ENCODE data around the gene NARF.

Gene NARF

GRCh38 chr17:82491533-82491932 is 33.0 kb downstream of the NARF start:
- H3K36me3 ChIP-seq (ENCODE audit: control insufficient read depth in 1 of 2, insufficient read depth in 2 of 2, low read length in 2 of 2), result peaks cover 8 to 13% of the 10 kb centered on the region in 2 experiments
- H4K12ac ChIP-seq (ENCODE audit: low read depth, low read length), result no peak overlapping the region
- no peak overlapping the region for H3K9ac ChIP-seq (ENCODE audit: low read length)
- DNase-seq, result no peak
- H2BK12ac ChIP-seq (ENCODE audit: low read length), result no peak overlapping the region
- H2BK120ac ChIP-seq (ENCODE audit: insufficient read depth, low read length, poor library complexity), result no peak overlapping the region
- H3K79me2 ChIP-seq (ENCODE audit: control insufficient read depth, insufficient read depth, low read length, poor library complexity), result no peaks in the 10 kb centered on the region
- no peaks in the 10 kb centered on the region for H3K27me3 ChIP-seq (ENCODE audit: insufficient read depth, low read length)
- no peak overlapping the region for H4K8ac ChIP-seq (ENCODE audit: low read depth, low read length)
- no peak overlapping the region for H3K27ac ChIP-seq (ENCODE audit: low read depth, low read length)
- no peak overlapping the region for H3K23ac ChIP-seq (ENCODE audit: low read length)
- no peaks in the 10 kb centered on the region for H3K9me3 ChIP-seq (ENCODE audit: insufficient read depth, low read depth, low read length)
- no peak overlapping the region for H3K14ac ChIP-seq (ENCODE audit: low read length)
- H3K79me1 ChIP-seq (ENCODE audit: low read length), result no peaks in the 10 kb centered on the region
- H3K4me2 ChIP-seq (ENCODE audit: low read length), result peak overlapping the region; percentile 11
- peaks cover under 1 to 10% of the 10 kb centered on the region in 2 experiments for H3K4me1 ChIP-seq (ENCODE audit: control insufficient read depth in 1 of 2, insufficient read depth in 2 of 2, low read length in 2 of 2)
- no peak overlapping the region for H2AFZ ChIP-seq (ENCODE audit: insufficient read depth, low read length, poor library complexity)
- H2BK5ac ChIP-seq (ENCODE audit: low read depth, low read length, poor library complexity), result no peak overlapping the region
- H3K4ac ChIP-seq (ENCODE audit: low read depth, low read length), result no peak overlapping the region
- H2AK5ac ChIP-seq (ENCODE audit: low read length), result no peak overlapping the region
- no peak overlapping the region for H4K91ac ChIP-seq (ENCODE audit: low read depth, low read length)
- no peak overlapping the region for H3K4me3 ChIP-seq (ENCODE audit: low read depth, low read length)
- no CpG with 5 or more reads among the region's 15 CpGs for WGBS (ENCODE audit: extremely low coverage, insufficient coverage, insufficient read length)
- H3K18ac ChIP-seq (ENCODE audit: low read length), result no peak overlapping the region

- Histone ChIP-seq H3K27me3 (ENCODE audit: insufficient read depth, low read length) (no peaks in the 10 kb centered on the region), H3K4me3 (ENCODE audit: low read depth, low read length) (no peak overlapping the region), H3K9me3 (ENCODE audit: insufficient read depth, low read depth, low read length) (no peaks in the 10 kb centered on the region), H3K23ac (ENCODE audit: low read length) (no peak overlapping the region), H3K18ac (ENCODE audit: low read length) (no peak overlapping the region), H3K36me3 (ENCODE audit: control insufficient read depth in 1 of 2, insufficient read depth in 2 of 2, low read length in 2 of 2) (peaks cover 5 to 8% of the 10 kb centered on the region in 2 experiments), H3K79me2 (ENCODE audit: control insufficient read depth, insufficient read depth, low read length, poor library complexity) (peaks cover 2% of the 10 kb centered on the region), H3K79me1 (ENCODE audit: low read length) (peaks cover 4% of the 10 kb centered on the region), H3K4me1 (ENCODE audit: control insufficient read depth in 1 of 2, insufficient read depth in 2 of 2, low read length in 2 of 2) (peaks cover 4 to 15% of the 10 kb centered on the region in 2 experiments), H4K8ac (ENCODE audit: low read depth, low read length) (no peak overlapping the region), H2AK5ac (ENCODE audit: low read length) (no peak overlapping the region), H2AFZ (ENCODE audit: insufficient read depth, low read length, poor library complexity) (no peak overlapping the region), H3K27ac (ENCODE audit: low read depth, low read length) (no peak overlapping the region), H2BK120ac (ENCODE audit: insufficient read depth, low read length, poor library complexity) (no peak overlapping the region), H3K14ac (ENCODE audit: low read length) (no peak overlapping the region), H3K9ac (ENCODE audit: low read length) (no peak overlapping the region), H3K4ac (ENCODE audit: low read depth, low read length) (no peak overlapping the region), H4K12ac (ENCODE audit: low read depth, low read length) (no peak overlapping the region), H4K91ac (ENCODE audit: low read depth, low read length) (no peak overlapping the region), H2BK5ac (ENCODE audit: low read depth, low read length, poor library complexity) (no peak overlapping the region), H2BK12ac (ENCODE audit: low read length) (no peak overlapping the region), H3K4me2 (ENCODE audit: low read length) (no peak overlapping the region)
- WGBS (ENCODE audit: extremely low coverage, insufficient coverage, insufficient read length), result no CpG with 5 or more reads among the region's 13 CpGs
- no peak for DNase-seq
Measured at GRCh38 chr17:82492643-82493225, 34.2 kb downstream of the NARF start.

- Histone ChIP-seq H2AK5ac (ENCODE audit: low read length) (no peak overlapping the region), H4K91ac (ENCODE audit: low read depth, low read length) (no peak overlapping the region), H3K18ac (ENCODE audit: low read length) (no peak overlapping the region), H3K9ac (ENCODE audit: low read length) (no peak overlapping the region), H3K79me2 (ENCODE audit: control insufficient read depth, insufficient read depth, low read length, poor library complexity) (peaks cover 2% of the 10 kb centered on the region), H3K4me1 (ENCODE audit: control insufficient read depth in 1 of 2, insufficient read depth in 2 of 2, low read length in 2 of 2) (peaks cover 4 to 17% of the 10 kb centered on the region in 2 experiments), H3K14ac (ENCODE audit: low read length) (no peak overlapping the region), H3K9me3 (ENCODE audit: insufficient read depth, low read depth, low read length) (no peaks in the 10 kb centered on the region), H2BK120ac (ENCODE audit: insufficient read depth, low read length, poor library complexity) (no peak overlapping the region), H3K4me3 (ENCODE audit: low read depth, low read length) (no peak overlapping the region), H3K4me2 (ENCODE audit: low read length) (no peak overlapping the region), H4K12ac (ENCODE audit: low read depth, low read length) (no peak overlapping the region), H2BK5ac (ENCODE audit: low read depth, low read length, poor library complexity) (no peak overlapping the region), H3K36me3 (ENCODE audit: control insufficient read depth in 1 of 2, insufficient read depth in 2 of 2, low read length in 2 of 2) (peaks cover 2 to 5% of the 10 kb centered on the region in 2 experiments), H4K8ac (ENCODE audit: low read depth, low read length) (no peak overlapping the region), H3K4ac (ENCODE audit: low read depth, low read length) (no peak overlapping the region), H3K27me3 (ENCODE audit: insufficient read depth, low read length) (no peaks in the 10 kb centered on the region), H2AFZ (ENCODE audit: insufficient read depth, low read length, poor library complexity) (no peak overlapping the region), H3K23ac (ENCODE audit: low read length) (no peak overlapping the region), H2BK12ac (ENCODE audit: low read length) (no peak overlapping the region), H3K79me1 (ENCODE audit: low read length) (peaks cover 4% of the 10 kb centered on the region), H3K27ac (ENCODE audit: low read depth, low read length) (no peak overlapping the region)
- no peak for DNase-seq
- WGBS (ENCODE audit: extremely low coverage, insufficient coverage, insufficient read length), result no CpG with 5 or more reads among the region's 12 CpGs
Measured at GRCh38 chr17:82493226-82493781, 34.8 kb downstream of the NARF start.

- peak overlapping the region; percentile 26 for H3K4me2 ChIP-seq (ENCODE audit: low read length)
- H3K4ac ChIP-seq (ENCODE audit: low read depth, low read length), result no peak overlapping the region
- no peak overlapping the region for H4K8ac ChIP-seq (ENCODE audit: low read depth, low read length)
- H3K27me3 ChIP-seq (ENCODE audit: insufficient read depth, low read length), result no peaks in the 10 kb centered on the region
- H3K9ac ChIP-seq (ENCODE audit: low read length), result no peak overlapping the region
- H2AFZ ChIP-seq (ENCODE audit: insufficient read depth, low read length, poor library complexity), result no peak overlapping the region
- H3K36me3 ChIP-seq (ENCODE audit: control insufficient read depth in 1 of 2, insufficient read depth in 2 of 2, low read length in 2 of 2), result no peaks in the 10 kb centered on the region
- H2AK5ac ChIP-seq (ENCODE audit: low read length), result no peak overlapping the region
- H3K14ac ChIP-seq (ENCODE audit: low read length), result no peak overlapping the region
- no peak overlapping the region for H2BK12ac ChIP-seq (ENCODE audit: low read length)
- no peak overlapping the region for H2BK5ac ChIP-seq (ENCODE audit: low read depth, low read length, poor library complexity)
- no peak overlapping the region for H3K4me3 ChIP-seq (ENCODE audit: low read depth, low read length)
- no peak overlapping the region for H3K23ac ChIP-seq (ENCODE audit: low read length)
- H3K4me1 ChIP-seq (ENCODE audit: control insufficient read depth in 1 of 2, insufficient read depth in 2 of 2, low read length in 2 of 2), result peaks cover 4 to 17% of the 10 kb centered on the region in 2 experiments
- H4K91ac ChIP-seq (ENCODE audit: low read depth, low read length), result no peak overlapping the region
- DNase-seq, result peak; percentile 67 to 80
- peaks cover 2% of the 10 kb centered on the region for H3K79me2 ChIP-seq (ENCODE audit: control insufficient read depth, insufficient read depth, low read length, poor library complexity)
- H4K12ac ChIP-seq (ENCODE audit: low read depth, low read length), result peak overlapping the region; percentile 10
- H3K18ac ChIP-seq (ENCODE audit: low read length), result no peak overlapping the region
- H3K9me3 ChIP-seq (ENCODE audit: insufficient read depth, low read depth, low read length), result no peaks in the 10 kb centered on the region
- no CpG with 5 or more reads among the region's 17 CpGs for WGBS (ENCODE audit: extremely low coverage, insufficient coverage, insufficient read length)
- no peak overlapping the region for H2BK120ac ChIP-seq (ENCODE audit: insufficient read depth, low read length, poor library complexity)
- peaks cover 4% of the 10 kb centered on the region for H3K79me1 ChIP-seq (ENCODE audit: low read length)
- H3K27ac ChIP-seq (ENCODE audit: low read depth, low read length), result no peak overlapping the region
Measured at GRCh38 chr17:82494236-82495055, 35.9 kb downstream of the NARF start.

Measured in trophoblast cell (in vitro differentiated cells and primary cell).